ENCODE results near the gene ADAR. TPM values are rescaled to one million over a fixed set of nuclear protein-coding genes. Genes with fewer than 3 reads are reported as not detected.
A peak's percentile ranks its signal among the peaks of the same experiment; 100 is the strongest.

The ADAR gene
- total and polyA plus RNA-seq, 2 experiments from 2014 or later, result 96.4 to 188 TPM

DNA sequence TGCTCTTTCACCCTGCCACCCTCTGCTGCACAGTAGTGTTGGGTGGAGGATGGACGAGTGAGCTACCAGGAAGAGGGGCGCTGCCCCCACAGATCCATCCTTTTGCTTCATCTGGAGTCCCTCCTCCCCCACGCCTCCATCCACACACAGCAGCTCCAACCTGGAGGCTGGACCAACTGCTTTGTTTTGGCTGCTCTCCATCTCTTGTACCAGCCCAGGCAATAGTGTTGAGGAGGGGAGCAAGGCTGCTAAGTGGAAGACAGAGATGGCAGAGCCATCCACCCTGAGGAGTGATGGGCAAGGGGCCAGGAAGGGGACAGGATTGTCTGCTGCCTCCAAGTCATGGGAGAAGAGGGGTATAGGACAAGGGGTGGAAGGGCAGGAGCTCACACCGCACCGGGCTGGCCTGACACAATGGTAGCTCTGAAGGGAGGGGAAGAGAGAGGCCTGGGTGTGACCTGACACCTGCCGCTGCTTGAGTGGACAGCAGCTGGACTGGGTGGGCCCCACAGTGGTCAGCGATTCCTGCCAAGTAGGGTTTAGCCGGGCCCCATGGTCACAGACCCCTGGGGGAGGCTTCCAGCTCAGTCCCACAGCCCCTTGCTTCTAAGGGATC is 31.9 kb downstream of the ADAR start (continued):
- TF ChIP-seq, protein P1, sequence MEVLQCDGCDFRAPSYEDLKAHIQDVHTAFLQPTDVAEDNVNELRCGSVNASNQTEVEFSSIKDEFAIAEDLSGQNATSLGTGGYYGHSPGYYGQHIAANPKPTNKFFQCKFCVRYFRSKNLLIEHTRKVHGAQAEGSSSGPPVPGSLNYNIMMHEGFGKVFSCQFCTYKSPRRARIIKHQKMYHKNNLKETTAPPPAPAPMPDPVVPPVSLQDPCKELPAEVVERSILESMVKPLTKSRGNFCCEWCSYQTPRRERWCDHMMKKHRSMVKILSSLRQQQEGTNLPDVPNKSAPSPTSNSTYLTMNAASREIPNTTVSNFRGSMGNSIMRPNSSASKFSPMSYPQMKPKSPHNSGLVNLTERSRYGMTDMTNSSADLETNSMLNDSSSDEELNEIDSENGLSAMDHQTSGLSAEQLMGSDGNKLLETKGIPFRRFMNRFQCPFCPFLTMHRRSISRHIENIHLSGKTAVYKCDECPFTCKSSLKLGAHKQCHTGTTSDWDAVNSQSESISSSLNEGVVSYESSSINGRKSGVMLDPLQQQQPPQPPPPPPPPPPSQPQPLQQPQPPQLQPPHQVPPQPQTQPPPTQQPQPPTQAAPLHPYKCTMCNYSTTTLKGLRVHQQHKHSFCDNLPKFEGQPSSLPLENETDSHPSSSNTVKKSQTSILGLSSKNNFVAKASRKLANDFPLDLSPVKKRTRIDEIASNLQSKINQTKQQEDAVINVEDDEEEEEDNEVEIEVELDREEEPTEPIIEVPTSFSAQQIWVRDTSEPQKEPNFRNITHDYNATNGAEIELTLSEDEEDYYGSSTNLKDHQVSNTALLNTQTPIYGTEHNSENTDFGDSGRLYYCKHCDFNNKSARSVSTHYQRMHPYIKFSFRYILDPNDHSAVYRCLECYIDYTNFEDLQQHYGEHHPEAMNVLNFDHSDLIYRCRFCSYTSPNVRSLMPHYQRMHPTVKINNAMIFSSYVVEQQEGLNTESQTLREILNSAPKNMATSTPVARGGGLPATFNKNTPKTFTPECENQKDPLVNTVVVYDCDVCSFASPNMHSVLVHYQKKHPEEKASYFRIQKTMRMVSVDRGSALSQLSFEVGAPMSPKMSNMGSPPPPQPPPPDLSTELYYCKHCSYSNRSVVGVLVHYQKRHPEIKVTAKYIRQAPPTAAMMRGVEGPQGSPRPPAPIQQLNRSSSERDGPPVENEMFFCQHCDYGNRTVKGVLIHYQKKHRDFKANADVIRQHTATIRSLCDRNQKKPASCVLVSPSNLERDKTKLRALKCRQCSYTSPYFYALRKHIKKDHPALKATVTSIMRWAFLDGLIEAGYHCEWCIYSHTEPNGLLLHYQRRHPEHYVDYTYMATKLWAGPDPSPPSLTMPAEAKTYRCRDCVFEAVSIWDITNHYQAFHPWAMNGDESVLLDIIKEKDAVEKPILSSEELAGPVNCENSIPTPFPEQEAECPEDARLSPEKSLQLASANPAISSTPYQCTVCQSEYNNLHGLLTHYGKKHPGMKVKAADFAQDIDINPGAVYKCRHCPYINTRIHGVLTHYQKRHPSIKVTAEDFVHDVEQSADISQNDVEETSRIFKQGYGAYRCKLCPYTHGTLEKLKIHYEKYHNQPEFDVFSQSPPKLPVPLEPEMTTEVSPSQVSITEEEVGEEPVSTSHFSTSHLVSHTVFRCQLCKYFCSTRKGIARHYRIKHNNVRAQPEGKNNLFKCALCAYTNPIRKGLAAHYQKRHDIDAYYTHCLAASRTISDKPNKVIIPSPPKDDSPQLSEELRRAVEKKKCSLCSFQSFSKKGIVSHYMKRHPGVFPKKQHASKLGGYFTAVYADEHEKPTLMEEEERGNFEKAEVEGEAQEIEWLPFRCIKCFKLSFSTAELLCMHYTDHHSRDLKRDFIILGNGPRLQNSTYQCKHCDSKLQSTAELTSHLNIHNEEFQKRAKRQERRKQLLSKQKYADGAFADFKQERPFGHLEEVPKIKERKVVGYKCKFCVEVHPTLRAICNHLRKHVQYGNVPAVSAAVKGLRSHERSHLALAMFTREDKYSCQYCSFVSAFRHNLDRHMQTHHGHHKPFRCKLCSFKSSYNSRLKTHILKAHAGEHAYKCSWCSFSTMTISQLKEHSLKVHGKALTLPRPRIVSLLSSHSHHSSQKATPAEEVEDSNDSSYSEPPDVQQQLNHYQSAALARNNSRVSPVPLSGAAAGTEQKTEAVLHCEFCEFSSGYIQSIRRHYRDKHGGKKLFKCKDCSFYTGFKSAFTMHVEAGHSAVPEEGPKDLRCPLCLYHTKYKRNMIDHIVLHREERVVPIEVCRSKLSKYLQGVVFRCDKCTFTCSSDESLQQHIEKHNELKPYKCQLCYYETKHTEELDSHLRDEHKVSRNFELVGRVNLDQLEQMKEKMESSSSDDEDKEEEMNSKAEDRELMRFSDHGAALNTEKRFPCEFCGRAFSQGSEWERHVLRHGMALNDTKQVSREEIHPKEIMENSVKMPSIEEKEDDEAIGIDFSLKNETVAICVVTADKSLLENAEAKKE (CRISPR knock-in tag; IDR thresholded peaks at IDR 0.05), result no peak

DNA sequence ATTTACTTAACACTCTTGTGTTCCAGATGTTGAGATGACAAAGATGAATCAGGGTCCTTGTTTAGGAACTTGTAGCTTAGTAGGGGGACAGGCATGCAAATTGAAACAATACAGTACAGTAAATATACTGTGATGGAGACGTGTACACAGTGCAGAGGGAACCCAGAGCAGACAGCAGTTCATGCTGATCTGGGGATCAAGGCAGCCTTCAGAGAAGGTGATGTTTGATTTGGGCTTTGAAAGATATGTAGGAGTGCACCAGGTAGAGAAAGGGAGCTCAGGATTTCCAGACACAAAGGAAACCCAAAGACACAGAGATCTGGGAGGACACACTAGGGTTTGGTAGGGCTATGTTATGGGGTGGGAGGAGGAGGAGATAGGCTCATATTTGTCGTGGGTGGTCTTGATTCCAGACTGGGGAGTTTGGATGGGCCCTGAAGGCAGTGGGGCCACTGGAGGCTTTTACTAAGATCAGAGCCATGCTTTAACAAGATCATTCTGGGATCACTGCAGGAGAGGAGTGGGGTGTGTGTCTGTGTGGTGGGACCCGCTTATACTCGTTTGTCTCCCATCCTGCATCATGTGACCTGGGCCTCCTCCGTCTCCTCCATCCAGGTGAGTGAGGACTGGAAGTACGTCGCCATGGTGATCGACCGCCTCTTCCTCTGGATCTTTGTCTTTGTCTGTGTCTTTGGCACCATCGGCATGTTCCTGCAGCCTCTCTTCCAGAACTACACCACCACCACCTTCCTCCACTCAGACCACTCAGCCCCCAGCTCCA is 32.6 kb downstream of the ADAR start:
- H3K4me3 Mint-ChIP-seq, result no peak overlapping the region; the same call in 2 of the 3 replicates
- 0 out of 2 replicates have a peak, but pooled peaks cover 4% of the 10 kb centered on the region for H3K36me3 ChIP-seq (ENCODE audit: insufficient read depth)
- no peaks in the 10 kb centered on the region for H3K79me2 ChIP-seq (replicated peaks; ENCODE audit: insufficient read depth)
- H3K9me2 ChIP-seq (ENCODE audit: insufficient read depth), result no peaks in the 10 kb centered on the region
- DNase-seq (ENCODE audit: low spot score) (peak; percentile 20), ATAC-seq (no peak)
- H3K36me3 Mint-ChIP-seq (ENCODE audit: low read depth), result peaks cover 32% of the 10 kb centered on the region
- no peak overlapping the region for H3K4me2 ChIP-seq
- no peak overlapping the region for H3K4me3 ChIP-seq
- H3K4me1 ChIP-seq (ENCODE audit: insufficient read depth), result peaks cover 7% of the 10 kb centered on the region; the same call in 1 of the 2 replicates
- H3K27ac ChIP-seq (ENCODE audit: low read depth), result no peak overlapping the region
- H3K27me3 ChIP-seq (ENCODE audit: insufficient read depth), result no peaks in the 10 kb centered on the region
- H4K20me1 ChIP-seq (replicated peaks; ENCODE audit: insufficient read depth), result peaks cover 4% of the 10 kb centered on the region; the same call in 1 of the 2 replicates
- H3K27me3 Mint-ChIP-seq (ENCODE audit: insufficient read depth, low read depth, poor library complexity), result peaks cover 31% of the 10 kb centered on the region
- no peak overlapping the region for H2AFZ ChIP-seq
- no peak overlapping the region; the same call in 1 of the 2 replicates for H3K27ac Mint-ChIP-seq
- H3K4me1 Mint-ChIP-seq, result peaks cover 28% of the 10 kb centered on the region
- no peaks in the 10 kb centered on the region for H3K9me3 Mint-ChIP-seq
- no peaks in the 10 kb centered on the region for H3F3A ChIP-seq (replicated peaks; ENCODE audit: low read depth)
- TF ChIP-seq JUNB (IDR thresholded peaks at IDR 0.05; ENCODE audit: unreplicated experiment) (no peak), NANOG (IDR thresholded peaks at IDR 0.05; ENCODE audit: borderline replicate concordance) (no peak), CREB1 (CRISPR knock-in tag; IDR thresholded peaks at IDR 0.05; ENCODE audit: low read depth) (no peak), STAT1 (IDR thresholded peaks at IDR 0.05; ENCODE audit: unreplicated experiment) (no peak), ZNF114 (CRISPR knock-in tag; IDR thresholded peaks at IDR 0.05) (no peak), POLR2AphosphoS5 (IDR thresholded peaks at IDR 0.05; ENCODE audit: low read depth) (no peak), EZH2 (IDR thresholded peaks at IDR 0.05; ENCODE audit: low read depth, unreplicated experiment) (no peak)
- TF ChIP-seq, protein P2, sequence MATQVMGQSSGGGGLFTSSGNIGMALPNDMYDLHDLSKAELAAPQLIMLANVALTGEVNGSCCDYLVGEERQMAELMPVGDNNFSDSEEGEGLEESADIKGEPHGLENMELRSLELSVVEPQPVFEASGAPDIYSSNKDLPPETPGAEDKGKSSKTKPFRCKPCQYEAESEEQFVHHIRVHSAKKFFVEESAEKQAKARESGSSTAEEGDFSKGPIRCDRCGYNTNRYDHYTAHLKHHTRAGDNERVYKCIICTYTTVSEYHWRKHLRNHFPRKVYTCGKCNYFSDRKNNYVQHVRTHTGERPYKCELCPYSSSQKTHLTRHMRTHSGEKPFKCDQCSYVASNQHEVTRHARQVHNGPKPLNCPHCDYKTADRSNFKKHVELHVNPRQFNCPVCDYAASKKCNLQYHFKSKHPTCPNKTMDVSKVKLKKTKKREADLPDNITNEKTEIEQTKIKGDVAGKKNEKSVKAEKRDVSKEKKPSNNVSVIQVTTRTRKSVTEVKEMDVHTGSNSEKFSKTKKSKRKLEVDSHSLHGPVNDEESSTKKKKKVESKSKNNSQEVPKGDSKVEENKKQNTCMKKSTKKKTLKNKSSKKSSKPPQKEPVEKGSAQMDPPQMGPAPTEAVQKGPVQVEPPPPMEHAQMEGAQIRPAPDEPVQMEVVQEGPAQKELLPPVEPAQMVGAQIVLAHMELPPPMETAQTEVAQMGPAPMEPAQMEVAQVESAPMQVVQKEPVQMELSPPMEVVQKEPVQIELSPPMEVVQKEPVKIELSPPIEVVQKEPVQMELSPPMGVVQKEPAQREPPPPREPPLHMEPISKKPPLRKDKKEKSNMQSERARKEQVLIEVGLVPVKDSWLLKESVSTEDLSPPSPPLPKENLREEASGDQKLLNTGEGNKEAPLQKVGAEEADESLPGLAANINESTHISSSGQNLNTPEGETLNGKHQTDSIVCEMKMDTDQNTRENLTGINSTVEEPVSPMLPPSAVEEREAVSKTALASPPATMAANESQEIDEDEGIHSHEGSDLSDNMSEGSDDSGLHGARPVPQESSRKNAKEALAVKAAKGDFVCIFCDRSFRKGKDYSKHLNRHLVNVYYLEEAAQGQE (IDR thresholded peaks at IDR 0.05; ENCODE audit: unreplicated experiment), result no peak
- TF ChIP-seq, protein P3, sequence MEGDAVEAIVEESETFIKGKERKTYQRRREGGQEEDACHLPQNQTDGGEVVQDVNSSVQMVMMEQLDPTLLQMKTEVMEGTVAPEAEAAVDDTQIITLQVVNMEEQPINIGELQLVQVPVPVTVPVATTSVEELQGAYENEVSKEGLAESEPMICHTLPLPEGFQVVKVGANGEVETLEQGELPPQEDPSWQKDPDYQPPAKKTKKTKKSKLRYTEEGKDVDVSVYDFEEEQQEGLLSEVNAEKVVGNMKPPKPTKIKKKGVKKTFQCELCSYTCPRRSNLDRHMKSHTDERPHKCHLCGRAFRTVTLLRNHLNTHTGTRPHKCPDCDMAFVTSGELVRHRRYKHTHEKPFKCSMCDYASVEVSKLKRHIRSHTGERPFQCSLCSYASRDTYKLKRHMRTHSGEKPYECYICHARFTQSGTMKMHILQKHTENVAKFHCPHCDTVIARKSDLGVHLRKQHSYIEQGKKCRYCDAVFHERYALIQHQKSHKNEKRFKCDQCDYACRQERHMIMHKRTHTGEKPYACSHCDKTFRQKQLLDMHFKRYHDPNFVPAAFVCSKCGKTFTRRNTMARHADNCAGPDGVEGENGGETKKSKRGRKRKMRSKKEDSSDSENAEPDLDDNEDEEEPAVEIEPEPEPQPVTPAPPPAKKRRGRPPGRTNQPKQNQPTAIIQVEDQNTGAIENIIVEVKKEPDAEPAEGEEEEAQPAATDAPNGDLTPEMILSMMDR (conservative IDR thresholded peaks at IDR 0.05; ENCODE audit: low read depth in 2 of 2), result no peak
- TF ChIP-seq, protein P4, sequence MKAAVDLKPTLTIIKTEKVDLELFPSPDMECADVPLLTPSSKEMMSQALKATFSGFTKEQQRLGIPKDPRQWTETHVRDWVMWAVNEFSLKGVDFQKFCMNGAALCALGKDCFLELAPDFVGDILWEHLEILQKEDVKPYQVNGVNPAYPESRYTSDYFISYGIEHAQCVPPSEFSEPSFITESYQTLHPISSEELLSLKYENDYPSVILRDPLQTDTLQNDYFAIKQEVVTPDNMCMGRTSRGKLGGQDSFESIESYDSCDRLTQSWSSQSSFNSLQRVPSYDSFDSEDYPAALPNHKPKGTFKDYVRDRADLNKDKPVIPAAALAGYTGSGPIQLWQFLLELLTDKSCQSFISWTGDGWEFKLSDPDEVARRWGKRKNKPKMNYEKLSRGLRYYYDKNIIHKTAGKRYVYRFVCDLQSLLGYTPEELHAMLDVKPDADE (IDR thresholded peaks at IDR 0.05), result no peak

Measured in GM23338 (cell line).